ENCODE results near the gene TATDN2.

TATDN2 gene

DNA sequence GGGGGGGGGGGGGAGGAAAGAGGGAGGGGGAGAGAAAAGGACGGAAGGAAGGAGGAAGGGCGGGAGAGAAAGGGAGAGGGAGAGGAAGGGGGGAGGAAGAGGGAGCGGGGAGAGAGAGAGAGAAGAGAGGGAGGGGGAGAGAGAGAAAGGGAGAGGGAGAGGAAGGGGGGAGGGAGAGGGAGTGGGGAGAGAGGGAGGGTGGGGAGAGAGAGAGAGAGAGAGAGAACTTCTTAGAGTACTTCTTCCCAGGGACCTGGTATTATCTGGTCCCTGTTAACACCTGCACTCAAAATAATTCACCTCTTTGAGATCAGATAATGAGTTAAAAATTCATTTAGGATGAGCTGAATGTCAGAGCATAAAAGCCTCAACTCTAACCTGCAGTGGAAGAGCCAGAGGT is 71.5 kb downstream of the TATDN2 start:
- DNase-seq (ENCODE audit: low read depth), result no peak

- no peak for DNase-seq (ENCODE audit: low read depth)
Measured at GRCh38 chr3:10320320-10320677, 72.0 kb downstream of the TATDN2 start.

DNA sequence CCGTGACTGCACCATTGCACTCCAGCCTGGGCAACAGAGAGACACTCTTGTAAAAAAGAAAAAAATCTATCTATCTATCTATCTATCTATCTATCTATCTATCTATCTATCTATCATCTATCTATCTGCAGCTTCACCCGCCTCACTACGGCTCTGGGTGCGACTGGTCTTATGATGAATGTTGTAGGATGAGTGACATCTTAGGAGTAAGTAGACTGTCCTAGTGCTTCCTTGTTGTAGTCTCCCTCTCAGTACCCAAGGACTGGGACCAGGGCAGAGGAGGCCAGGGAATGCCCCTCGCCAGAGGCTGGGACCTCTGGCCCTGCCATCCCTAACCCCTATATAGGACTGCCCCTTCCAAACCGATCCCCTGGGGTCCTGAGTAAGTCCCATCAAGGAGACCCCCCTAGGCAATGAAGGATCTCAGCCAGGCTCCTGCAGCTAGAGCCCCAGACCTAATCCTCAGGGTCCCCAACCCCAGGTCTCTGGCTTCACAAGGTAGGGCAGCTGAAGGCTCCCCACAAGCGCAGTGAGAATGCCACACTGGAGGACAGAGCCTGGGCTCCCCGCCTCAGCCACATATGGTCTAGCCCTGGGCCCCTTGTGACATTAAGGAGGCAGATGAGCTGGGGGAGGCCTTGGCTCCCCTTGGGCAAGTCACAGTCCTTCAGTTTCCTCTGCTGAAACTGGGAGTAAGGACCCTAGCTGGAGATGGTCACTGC is 73.5 kb downstream of the TATDN2 start:
- no peak for DNase-seq (ENCODE audit: low read depth)

GRCh38 chr3:10322352-10322710 is 74.1 kb downstream of the TATDN2 start:
- no peak for DNase-seq (ENCODE audit: low read depth)

DNA sequence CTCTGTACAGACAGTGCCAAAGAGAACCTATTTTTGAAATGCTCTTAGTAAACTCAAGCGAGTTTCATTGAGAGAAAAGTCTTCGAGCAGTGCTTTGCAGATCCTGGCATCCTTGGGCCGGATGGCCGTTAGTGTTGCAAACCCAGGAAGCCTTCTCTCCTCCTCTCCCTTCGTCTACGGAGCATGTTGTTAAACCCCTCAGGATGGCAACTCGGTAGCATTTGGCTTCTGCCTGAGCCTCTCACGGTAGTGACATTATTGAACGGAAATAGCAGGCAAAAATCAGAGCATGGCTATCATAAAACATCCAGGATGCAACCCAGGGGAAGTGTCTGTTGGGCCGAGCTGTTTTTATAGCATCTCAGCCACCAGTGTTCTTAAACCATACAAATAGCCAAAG is 79.3 kb downstream of the TATDN2 start:
- DNase-seq (ENCODE audit: low read depth), result no peak

- DNase-seq (ENCODE audit: low read depth), result no peak
Measured at GRCh38 chr3:10328460-10329071, 80.3 kb downstream of the TATDN2 start.

DNA sequence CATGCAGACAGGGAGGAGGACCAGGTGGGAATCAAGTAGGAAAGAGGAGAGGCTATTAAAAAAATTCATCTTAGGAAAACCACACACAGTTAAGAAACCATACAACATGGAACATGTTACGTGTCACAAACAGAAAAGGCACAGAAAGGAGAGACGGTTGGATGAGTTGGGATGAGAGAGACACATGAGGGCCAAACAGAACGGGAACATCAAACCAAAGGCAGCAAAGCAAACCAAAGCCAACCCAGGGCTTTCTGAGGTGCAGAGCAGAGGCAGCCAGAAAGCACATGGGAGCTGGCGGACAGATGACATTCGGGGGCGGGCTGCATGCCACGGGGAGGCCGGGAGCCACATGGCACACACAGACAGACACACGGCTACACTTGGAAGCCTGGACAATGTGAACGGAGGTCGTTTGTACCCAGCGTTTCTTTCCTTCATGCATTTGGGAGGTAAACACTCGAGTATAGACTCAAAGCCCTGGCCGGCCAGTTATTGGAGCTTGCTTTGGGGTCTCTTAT is 81.3 kb downstream of the TATDN2 start:
- DNase-seq (ENCODE audit: low read depth), result no peak

- no peak for DNase-seq (ENCODE audit: low read depth)
Measured at GRCh38 chr3:10330319-10330718, 82.1 kb downstream of the TATDN2 start.
